Posterior vena cava (tissue), 2 donors: ENCODE results near the gene UFM1. TPM values are rescaled to one million over a fixed set of nuclear protein-coding genes. Genes with fewer than 3 reads are reported as not detected.

Experiments
- DNase-seq: peaks from one replicate; pipeline ENCODE4 v3.0.0-alpha.2; 2020; ENCODE audit warnings: low spot score
- intact Hi-C, 2 donors: fragments of 100-400 bp; cut with DNase I; formaldehyde crosslinking; loops; one replicate each; pipeline versions ENCODE4 v1.14.1 to v1.14.2; 2022 to 2023
- total RNA-seq, 2 donors: library from RNA; stranded (reverse); fragmentation: NEBNext Ultra II Directional; extraction: Animal tissue kit (Norgen Biotek cat#: 25700); gene quantifications; one replicate each; pipeline ENCODE4 v1.2.1, GENCODE V29; 2021
- donor health status: DM: yes; HTN: yes; CAD: no.
- donor health status: DM: yes; HTN: yes; CAD: no.

The UFM1 gene
- total RNA-seq, 2 donors from 2014 or later, result 67.7 to 95.0 TPM

DNA sequence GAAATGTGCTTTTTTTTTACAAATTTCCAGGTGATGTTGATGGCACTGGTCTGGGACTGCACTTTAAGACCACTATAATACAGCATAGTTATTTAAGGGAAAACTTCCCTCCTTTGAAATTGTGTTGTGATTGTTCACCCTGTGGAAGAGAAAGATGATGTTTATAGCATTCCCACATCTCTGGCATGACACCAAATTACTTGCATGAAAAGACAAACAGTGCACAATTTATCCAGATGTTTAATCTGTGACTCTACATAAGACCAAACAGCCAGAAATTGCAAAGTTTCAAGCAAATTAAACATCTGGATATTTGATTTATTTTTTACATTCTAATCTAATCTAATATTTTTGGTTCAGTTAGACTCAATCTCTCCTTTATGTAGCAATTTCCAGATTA is 51.6 kb downstream of the UFM1 start:
- intact Hi-C loops, result no loop called here
- no peak for DNase-seq

DNA sequence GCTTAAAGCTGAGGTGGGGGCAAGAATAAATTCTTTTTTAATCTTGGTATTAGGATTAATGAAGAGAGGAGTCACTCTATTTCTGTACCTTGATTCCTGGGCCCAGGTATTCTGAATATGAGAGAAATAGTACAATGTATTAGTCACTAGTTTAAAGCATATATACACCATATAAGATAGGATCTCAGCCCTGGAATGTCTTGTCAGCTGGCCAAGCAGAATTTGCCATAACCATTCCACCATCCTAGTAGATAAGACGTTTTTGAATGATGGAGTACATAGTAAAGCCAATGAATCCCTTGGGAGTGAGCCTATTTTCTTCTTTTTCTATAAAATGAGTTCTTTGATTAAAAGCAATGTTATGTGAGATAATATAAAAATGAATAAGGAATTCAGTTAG is 55.6 kb downstream of the UFM1 start:
- intact Hi-C loops, result no loop called here
- no peak for DNase-seq

DNA sequence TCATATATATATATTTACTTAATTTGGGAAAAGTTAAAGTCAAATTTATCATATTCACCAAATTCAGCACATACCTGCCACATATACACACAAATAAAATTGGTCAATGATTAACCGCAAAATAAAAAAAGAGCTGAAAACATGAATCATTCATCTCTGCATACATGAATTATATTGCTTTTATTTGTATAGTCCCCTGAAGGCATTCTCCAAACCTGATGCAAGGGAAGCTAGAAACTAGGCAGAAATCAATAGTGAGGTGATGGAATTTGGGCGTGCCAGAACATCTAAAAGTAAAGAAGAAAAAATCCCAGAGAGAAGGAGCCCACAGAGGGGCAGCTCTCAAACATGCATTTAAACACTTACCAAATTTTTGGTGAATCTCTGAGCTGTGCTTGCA is 60.1 kb downstream of the UFM1 start:
- intact Hi-C loops, result no loop called here
- no peak for DNase-seq

DNA sequence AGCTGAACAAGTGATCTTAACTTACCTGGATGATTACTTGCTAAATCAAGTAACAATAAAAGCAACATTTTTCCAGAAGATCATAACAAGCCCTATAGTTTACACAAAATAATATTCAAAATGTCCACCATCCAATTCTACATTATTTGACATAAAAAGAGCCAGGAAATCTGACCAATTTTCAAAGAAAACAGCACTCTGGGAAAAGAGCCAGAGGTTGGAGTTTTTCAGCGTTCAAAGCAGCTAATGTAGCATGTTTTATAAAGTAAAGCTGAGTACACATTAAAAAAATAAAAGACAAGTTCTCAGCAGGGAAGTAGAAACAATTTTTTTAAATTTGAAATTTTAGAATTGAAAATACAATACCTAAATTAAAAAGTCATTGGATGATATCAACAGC is 62.6 kb downstream of the UFM1 start:
- intact Hi-C loops, result no loop called here
- no peak for DNase-seq
